Liver (tissue), 3 donors: ENCODE measurements around the gene CFAP70.
"Not testable (repeated sequence)": the region's sequence is repeated elsewhere in the genome, so short reads cannot be mapped to it uniquely, and the experiment has no call there.

Experiments used
- EGR1 ChIP-seq, 2 donors: IDR thresholded peaks; 2 replicates each; pipeline ENCODE4 v1.6.1; 2016 to 2018; ENCODE audit warnings: antibody characterized with exemption in 2 of 2, low read depth in 2 of 2
- FOXA1 ChIP-seq: IDR thresholded peaks from 2 replicates; pipeline ENCODE4 v1.6.1; 2016; ENCODE audit warnings: antibody characterized with exemption
- GABPA ChIP-seq, 2 donors: IDR thresholded peaks in 1 of 2; conservative IDR thresholded peaks in 1 of 2; 2 replicates each; pipeline ENCODE4 v1.6.1; 2016; ENCODE audit warnings: antibody characterized with exemption in 2 of 2, mild to moderate bottlenecking in 1 of 2, moderate library complexity in 1 of 2
- JUND ChIP-seq, 2 donors: IDR thresholded peaks; 2 replicates each; pipeline ENCODE4 v1.6.1; 2016; ENCODE audit warnings: antibody characterized with exemption in 2 of 2
- SP1 ChIP-seq: IDR thresholded peaks from 2 replicates; pipeline ENCODE4 v1.6.1; 2018; ENCODE audit warnings: antibody characterized with exemption, mild to moderate bottlenecking
- YY1 ChIP-seq: IDR thresholded peaks from 2 replicates; pipeline ENCODE4 v1.6.1; 2016; ENCODE audit warnings: antibody characterized with exemption, mild to moderate bottlenecking
- TF ChIP-seq, protein P1 (sequence below): IDR thresholded peaks from 2 replicates; pipeline ENCODE4 v1.6.1; 2016; ENCODE audit warnings: antibody characterized with exemption
- TF ChIP-seq, protein P2 (sequence below): IDR thresholded peaks from 2 replicates; pipeline ENCODE4 v1.6.1; 2016; ENCODE audit warnings: antibody characterized with exemption
- TF ChIP-seq, protein P3 (sequence below): IDR thresholded peaks from 2 replicates; pipeline ENCODE4 v1.6.1; 2016; ENCODE audit warnings: antibody characterized with exemption, mild to moderate bottlenecking
- TF ChIP-seq, protein P4 (sequence below): fragments of 150-350 bp; IDR thresholded peaks from 2 replicates; pipeline ENCODE4 v1.5.1; 2017; ENCODE audit warnings: improper control_type of control experiment, low read depth, low read length; ENCODE audit not compliant: missing input control
- TF ChIP-seq, protein P5 (sequence below): IDR thresholded peaks from 2 replicates; pipeline ENCODE4 v1.6.1; 2016; ENCODE audit warnings: antibody characterized with exemption
- donor health status: healthy.
- donor health status: healthy.

DNA sequence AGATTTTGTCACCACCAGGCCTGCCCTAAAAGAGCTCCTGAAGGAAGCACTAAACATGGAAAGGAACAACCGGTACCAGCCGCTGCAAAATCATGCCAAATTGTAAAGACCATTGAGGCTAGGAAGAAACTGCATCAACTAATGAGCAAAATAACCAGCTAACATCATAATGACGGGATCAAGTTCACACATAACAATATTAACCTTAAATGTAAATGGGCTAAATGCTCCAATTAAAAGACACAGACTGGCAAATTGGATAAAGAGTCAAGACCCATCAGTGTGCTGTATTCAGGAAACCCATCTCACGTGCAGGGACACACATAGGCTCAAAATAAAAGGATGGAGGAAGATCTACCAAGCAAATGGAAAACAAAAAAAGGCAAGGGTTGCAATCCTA, 33.4 kb downstream of the CFAP70 start:
- TF ChIP-seq, protein P1, sequence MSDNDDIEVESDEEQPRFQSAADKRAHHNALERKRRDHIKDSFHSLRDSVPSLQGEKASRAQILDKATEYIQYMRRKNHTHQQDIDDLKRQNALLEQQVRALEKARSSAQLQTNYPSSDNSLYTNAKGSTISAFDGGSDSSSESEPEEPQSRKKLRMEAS = not testable (repeated sequence)
- TF ChIP-seq, protein P2, sequence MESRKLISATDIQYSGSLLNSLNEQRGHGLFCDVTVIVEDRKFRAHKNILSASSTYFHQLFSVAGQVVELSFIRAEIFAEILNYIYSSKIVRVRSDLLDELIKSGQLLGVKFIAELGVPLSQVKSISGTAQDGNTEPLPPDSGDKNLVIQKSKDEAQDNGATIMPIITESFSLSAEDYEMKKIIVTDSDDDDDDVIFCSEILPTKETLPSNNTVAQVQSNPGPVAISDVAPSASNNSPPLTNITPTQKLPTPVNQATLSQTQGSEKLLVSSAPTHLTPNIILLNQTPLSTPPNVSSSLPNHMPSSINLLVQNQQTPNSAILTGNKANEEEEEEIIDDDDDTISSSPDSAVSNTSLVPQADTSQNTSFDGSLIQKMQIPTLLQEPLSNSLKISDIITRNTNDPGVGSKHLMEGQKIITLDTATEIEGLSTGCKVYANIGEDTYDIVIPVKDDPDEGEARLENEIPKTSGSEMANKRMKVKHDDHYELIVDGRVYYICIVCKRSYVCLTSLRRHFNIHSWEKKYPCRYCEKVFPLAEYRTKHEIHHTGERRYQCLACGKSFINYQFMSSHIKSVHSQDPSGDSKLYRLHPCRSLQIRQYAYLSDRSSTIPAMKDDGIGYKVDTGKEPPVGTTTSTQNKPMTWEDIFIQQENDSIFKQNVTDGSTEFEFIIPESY = not testable (repeated sequence)
- TF ChIP-seq, protein P3, sequence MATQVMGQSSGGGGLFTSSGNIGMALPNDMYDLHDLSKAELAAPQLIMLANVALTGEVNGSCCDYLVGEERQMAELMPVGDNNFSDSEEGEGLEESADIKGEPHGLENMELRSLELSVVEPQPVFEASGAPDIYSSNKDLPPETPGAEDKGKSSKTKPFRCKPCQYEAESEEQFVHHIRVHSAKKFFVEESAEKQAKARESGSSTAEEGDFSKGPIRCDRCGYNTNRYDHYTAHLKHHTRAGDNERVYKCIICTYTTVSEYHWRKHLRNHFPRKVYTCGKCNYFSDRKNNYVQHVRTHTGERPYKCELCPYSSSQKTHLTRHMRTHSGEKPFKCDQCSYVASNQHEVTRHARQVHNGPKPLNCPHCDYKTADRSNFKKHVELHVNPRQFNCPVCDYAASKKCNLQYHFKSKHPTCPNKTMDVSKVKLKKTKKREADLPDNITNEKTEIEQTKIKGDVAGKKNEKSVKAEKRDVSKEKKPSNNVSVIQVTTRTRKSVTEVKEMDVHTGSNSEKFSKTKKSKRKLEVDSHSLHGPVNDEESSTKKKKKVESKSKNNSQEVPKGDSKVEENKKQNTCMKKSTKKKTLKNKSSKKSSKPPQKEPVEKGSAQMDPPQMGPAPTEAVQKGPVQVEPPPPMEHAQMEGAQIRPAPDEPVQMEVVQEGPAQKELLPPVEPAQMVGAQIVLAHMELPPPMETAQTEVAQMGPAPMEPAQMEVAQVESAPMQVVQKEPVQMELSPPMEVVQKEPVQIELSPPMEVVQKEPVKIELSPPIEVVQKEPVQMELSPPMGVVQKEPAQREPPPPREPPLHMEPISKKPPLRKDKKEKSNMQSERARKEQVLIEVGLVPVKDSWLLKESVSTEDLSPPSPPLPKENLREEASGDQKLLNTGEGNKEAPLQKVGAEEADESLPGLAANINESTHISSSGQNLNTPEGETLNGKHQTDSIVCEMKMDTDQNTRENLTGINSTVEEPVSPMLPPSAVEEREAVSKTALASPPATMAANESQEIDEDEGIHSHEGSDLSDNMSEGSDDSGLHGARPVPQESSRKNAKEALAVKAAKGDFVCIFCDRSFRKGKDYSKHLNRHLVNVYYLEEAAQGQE = not testable (repeated sequence)
- TF ChIP-seq, protein P4, sequence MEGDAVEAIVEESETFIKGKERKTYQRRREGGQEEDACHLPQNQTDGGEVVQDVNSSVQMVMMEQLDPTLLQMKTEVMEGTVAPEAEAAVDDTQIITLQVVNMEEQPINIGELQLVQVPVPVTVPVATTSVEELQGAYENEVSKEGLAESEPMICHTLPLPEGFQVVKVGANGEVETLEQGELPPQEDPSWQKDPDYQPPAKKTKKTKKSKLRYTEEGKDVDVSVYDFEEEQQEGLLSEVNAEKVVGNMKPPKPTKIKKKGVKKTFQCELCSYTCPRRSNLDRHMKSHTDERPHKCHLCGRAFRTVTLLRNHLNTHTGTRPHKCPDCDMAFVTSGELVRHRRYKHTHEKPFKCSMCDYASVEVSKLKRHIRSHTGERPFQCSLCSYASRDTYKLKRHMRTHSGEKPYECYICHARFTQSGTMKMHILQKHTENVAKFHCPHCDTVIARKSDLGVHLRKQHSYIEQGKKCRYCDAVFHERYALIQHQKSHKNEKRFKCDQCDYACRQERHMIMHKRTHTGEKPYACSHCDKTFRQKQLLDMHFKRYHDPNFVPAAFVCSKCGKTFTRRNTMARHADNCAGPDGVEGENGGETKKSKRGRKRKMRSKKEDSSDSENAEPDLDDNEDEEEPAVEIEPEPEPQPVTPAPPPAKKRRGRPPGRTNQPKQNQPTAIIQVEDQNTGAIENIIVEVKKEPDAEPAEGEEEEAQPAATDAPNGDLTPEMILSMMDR = not testable (repeated sequence)
- TF ChIP-seq JUND (IDR thresholded peaks at IDR 0.05); GABPA (IDR thresholded peaks at IDR 0.05 in 1 of 2, conservative IDR thresholded peaks at IDR 0.05 in 1 of 2); EGR1 (IDR thresholded peaks at IDR 0.05; ENCODE audit: low read depth in 2 of 2); FOXA1; SP1; YY1: not testable (repeated sequence)
- TF ChIP-seq, protein P5, sequence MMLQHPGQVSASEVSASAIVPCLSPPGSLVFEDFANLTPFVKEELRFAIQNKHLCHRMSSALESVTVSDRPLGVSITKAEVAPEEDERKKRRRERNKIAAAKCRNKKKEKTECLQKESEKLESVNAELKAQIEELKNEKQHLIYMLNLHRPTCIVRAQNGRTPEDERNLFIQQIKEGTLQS = not testable (repeated sequence)
